T-helper 2 cell treated with Interferon-gamma antibody and Interleukin-4, amounts not matched to agents 5 μg/mL and 100 μg/mL, for 36 hours (primary cell): ENCODE results near the gene DGKB.

Experiments used
- DNase-seq: peaks from one replicate; pipeline ENCODE4 v3.0.0; 2021; ENCODE audit warnings: low spot score
- H3K27ac Mint-ChIP-seq: one replicate; pipeline ENCODE4 v1.8.0; 2021; ENCODE audit warnings: mild to moderate bottlenecking, mixed read lengths
- H3K27me3 Mint-ChIP-seq: one replicate; pipeline ENCODE4 v1.8.0; 2021; ENCODE audit warnings: low read depth, mixed read lengths
- H3K36me3 Mint-ChIP-seq: one replicate; pipeline ENCODE4 v1.8.0; 2021; ENCODE audit warnings: low read depth, mixed read lengths
- H3K4me1 Mint-ChIP-seq: one replicate; pipeline ENCODE4 v1.8.0; 2021; ENCODE audit warnings: low read depth, mixed read lengths
- H3K4me3 Mint-ChIP-seq: one replicate; pipeline ENCODE4 v1.8.0; 2022; ENCODE audit warnings: mild to moderate bottlenecking, moderate library complexity, mixed read lengths
- H3K9me3 Mint-ChIP-seq: one replicate; pipeline ENCODE4 v1.8.0; 2021; ENCODE audit warnings: mixed read lengths

Gene DGKB

DNA sequence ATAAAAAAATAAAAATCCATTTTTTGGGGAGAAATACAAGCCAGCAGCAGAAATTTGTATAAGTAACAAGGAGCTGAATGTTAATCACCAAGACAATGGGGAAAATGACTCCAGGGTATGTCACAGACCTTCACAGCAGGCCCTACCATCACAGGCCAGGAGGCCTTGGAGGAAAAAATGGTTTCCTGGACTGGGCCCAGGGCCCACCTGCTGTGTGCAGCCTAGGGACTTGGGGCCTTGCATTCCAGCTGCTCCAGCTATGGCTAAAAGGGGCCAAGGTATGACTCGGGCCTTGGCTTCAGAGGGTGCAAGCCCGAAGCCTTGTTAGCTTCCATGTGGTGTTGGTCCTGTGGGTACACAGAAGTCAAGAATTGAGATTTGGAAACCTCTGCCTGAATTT lies 126.3 kb downstream of the DGKB start:
- Mint-ChIP-seq H3K4me3 (no peak overlapping the region), H3K9me3 (peaks cover 27% of the 10 kb centered on the region), H3K4me1 (no peaks in the 10 kb centered on the region), H3K36me3 (no peaks in the 10 kb centered on the region), H3K27ac (no peak overlapping the region), H3K27me3 (no peaks in the 10 kb centered on the region)
- DNase-seq: no peak

GRCh38 chr7:14773729-14774271 lies 128.8 kb downstream of the DGKB start:
- no peaks in the 10 kb centered on the region for H3K4me1 Mint-ChIP-seq
- no peaks in the 10 kb centered on the region for H3K27me3 Mint-ChIP-seq
- peaks cover 19% of the 10 kb centered on the region for H3K9me3 Mint-ChIP-seq
- no peak overlapping the region for H3K27ac Mint-ChIP-seq
- no peak for DNase-seq
- H3K4me3 Mint-ChIP-seq: no peak overlapping the region
- H3K36me3 Mint-ChIP-seq: no peaks in the 10 kb centered on the region

DNA sequence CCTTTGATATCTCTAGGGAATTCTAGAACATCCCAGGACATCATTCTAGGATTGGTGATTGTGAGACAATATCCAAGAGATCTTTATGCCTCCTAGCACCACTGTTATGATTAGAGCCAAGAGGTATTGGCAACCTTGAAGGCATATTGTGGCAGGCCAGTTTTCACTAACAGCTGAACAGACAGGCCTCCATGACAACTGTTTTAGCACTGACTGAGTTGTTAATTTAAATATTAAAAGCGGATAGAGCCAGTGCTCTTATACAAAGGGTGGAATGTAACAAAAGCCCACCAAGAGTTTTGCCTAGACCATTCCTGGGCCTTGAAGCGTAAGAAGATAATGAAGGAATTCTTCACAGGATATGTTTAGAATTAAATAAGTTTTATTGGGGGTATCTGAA lies 131.9 kb downstream of the DGKB start:
- H3K36me3 Mint-ChIP-seq: no peaks in the 10 kb centered on the region
- H3K9me3 Mint-ChIP-seq: peaks cover 19% of the 10 kb centered on the region
- DNase-seq: no peak
- no peaks in the 10 kb centered on the region for H3K27me3 Mint-ChIP-seq
- no peak overlapping the region for H3K4me3 Mint-ChIP-seq
- H3K27ac Mint-ChIP-seq: no peak overlapping the region
- no peaks in the 10 kb centered on the region for H3K4me1 Mint-ChIP-seq

- Mint-ChIP-seq H3K36me3 (no peaks in the 10 kb centered on the region), H3K9me3 (peaks cover 13% of the 10 kb centered on the region), H3K4me3 (no peak overlapping the region), H3K4me1 (no peaks in the 10 kb centered on the region), H3K27me3 (no peaks in the 10 kb centered on the region), H3K27ac (no peak overlapping the region)
- no peak for DNase-seq
These were observed 133.3 kb downstream of the DGKB start for GRCh38 chr7:14769261-14769660.

- H3K9me3 Mint-ChIP-seq: peaks cover 10% of the 10 kb centered on the region
- H3K4me3 Mint-ChIP-seq: no peak overlapping the region
- H3K36me3 Mint-ChIP-seq: no peaks in the 10 kb centered on the region
- H3K27ac Mint-ChIP-seq: no peak overlapping the region
- no peaks in the 10 kb centered on the region for H3K4me1 Mint-ChIP-seq
- no peaks in the 10 kb centered on the region for H3K27me3 Mint-ChIP-seq
- no peak for DNase-seq
These were observed 134.7 kb downstream of the DGKB start for GRCh38 chr7:14767716-14768425.

DNA sequence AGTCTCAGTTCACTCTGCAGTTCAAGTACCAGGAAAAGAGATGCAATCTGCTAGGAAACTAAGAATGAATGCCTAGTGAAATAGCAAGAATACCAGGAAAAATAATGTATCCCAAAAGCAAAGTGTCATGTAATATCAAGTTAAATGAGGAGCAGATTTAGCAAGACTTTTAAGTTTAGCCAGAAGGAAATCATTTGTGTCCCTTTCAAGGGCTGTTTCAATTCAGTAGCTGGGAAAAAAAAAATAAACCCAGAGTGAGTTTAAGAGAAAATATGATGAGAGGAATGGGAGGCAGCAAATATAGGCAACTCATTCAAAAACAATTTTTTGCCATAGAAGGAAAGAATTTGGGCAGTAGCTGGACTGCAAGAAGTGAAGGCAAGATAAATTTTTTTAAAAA lies 135.8 kb downstream of the DGKB start:
- Mint-ChIP-seq H3K9me3 (peaks cover 6% of the 10 kb centered on the region), H3K27me3 (no peaks in the 10 kb centered on the region), H3K36me3 (no peaks in the 10 kb centered on the region), H3K27ac (no peak overlapping the region), H3K4me3 (no peak overlapping the region), H3K4me1 (no peaks in the 10 kb centered on the region)
- DNase-seq: no peak

DNA sequence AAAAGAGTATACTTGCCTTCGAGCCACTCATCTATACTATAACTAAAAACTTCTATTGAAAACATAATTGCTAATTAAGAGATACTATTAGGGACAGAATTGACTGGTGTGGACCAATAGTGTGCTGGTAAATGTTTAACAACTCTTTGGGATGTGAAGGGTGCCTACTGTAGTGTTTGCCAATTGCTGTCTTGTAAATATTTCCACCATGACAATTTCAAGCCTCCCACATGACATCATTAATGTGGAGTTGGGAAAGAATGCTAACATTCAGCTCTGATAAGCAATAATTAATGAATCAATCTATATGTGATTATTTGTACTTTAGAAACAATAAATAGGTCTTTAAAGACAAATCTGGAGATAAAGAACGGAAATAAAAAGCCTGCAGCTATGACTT lies 136.8 kb downstream of the DGKB start:
- H3K36me3 Mint-ChIP-seq: no peaks in the 10 kb centered on the region
- H3K4me3 Mint-ChIP-seq: no peak overlapping the region
- DNase-seq: no peak
- no peaks in the 10 kb centered on the region for H3K4me1 Mint-ChIP-seq
- no peak overlapping the region for H3K27ac Mint-ChIP-seq
- H3K9me3 Mint-ChIP-seq: peaks cover 5% of the 10 kb centered on the region
- no peaks in the 10 kb centered on the region for H3K27me3 Mint-ChIP-seq

GRCh38 chr7:14762561-14762960 lies 140.0 kb downstream of the DGKB start:
- Mint-ChIP-seq H3K4me3 (no peak overlapping the region), H3K36me3 (no peaks in the 10 kb centered on the region), H3K27me3 (no peaks in the 10 kb centered on the region), H3K4me1 (no peaks in the 10 kb centered on the region), H3K9me3 (peaks cover 5% of the 10 kb centered on the region), H3K27ac (no peak overlapping the region)
- no peak for DNase-seq

GRCh38 chr7:14761510-14762296 lies 140.8 kb downstream of the DGKB start:
- Mint-ChIP-seq H3K27me3 (no peaks in the 10 kb centered on the region), H3K4me3 (no peak overlapping the region), H3K9me3 (peaks cover 2% of the 10 kb centered on the region), H3K27ac (no peak overlapping the region), H3K4me1 (no peaks in the 10 kb centered on the region), H3K36me3 (no peaks in the 10 kb centered on the region)
- DNase-seq: no peak

GRCh38 chr7:14760730-14761478 lies 141.6 kb downstream of the DGKB start:
- Mint-ChIP-seq H3K27me3 (no peaks in the 10 kb centered on the region), H3K4me3 (no peak overlapping the region), H3K27ac (no peak overlapping the region), H3K36me3 (no peaks in the 10 kb centered on the region), H3K4me1 (no peaks in the 10 kb centered on the region), H3K9me3 (no peaks in the 10 kb centered on the region)
- no peak for DNase-seq

DNA sequence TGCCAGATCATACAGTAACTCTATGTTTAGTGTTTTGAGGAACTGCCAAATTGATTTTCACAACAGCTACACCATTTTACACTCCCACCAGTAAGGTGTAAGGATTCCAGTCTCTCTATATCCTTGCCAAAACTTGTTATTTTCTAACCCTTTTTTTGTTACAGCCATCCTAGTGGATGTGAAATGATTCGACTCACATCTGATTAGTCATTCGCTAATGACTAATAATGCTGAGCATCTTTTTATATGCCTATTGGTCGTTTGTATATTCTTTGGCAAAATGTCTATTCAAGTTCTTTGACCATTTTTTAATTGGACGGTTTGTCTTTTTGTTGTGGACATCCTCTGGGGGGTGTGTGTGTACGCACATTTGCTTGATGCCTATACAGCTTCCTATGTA lies 142.8 kb downstream of the DGKB start:
- Mint-ChIP-seq H3K9me3 (no peaks in the 10 kb centered on the region), H3K36me3 (no peaks in the 10 kb centered on the region), H3K27me3 (no peaks in the 10 kb centered on the region), H3K27ac (no peak overlapping the region), H3K4me1 (no peaks in the 10 kb centered on the region), H3K4me3 (no peak overlapping the region)
- no peak for DNase-seq

DNA sequence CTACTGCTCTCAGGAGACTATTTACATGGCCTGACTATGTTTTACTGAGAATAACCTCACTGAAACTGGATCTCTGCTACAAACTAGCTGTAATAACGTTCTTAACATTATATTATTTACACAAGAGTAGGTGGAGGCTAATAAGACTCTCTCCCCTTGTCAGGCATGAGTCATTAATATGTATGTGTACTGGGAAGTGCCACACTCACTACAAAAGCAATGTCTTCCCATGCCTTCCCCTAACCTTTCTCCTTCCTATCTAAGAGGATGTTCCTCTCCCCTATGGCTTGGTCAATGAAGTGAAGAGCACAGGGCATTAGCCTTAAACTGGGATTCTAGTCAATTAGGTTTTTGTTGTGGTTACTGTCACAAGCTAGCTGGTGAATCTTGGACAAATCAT lies 147.9 kb downstream of the DGKB start:
- Mint-ChIP-seq H3K4me3 (no peak overlapping the region), H3K4me1 (no peaks in the 10 kb centered on the region), H3K36me3 (no peaks in the 10 kb centered on the region), H3K27ac (no peak overlapping the region), H3K9me3 (no peaks in the 10 kb centered on the region), H3K27me3 (no peaks in the 10 kb centered on the region)
- DNase-seq: no peak

GRCh38 chr7:14752301-14752700 lies 150.2 kb downstream of the DGKB start:
- H3K36me3 Mint-ChIP-seq: no peaks in the 10 kb centered on the region
- H3K9me3 Mint-ChIP-seq: peaks cover 4% of the 10 kb centered on the region
- H3K27me3 Mint-ChIP-seq: no peaks in the 10 kb centered on the region
- H3K4me1 Mint-ChIP-seq: no peaks in the 10 kb centered on the region
- H3K4me3 Mint-ChIP-seq: no peak overlapping the region
- H3K27ac Mint-ChIP-seq: no peak overlapping the region
- no peak for DNase-seq

GRCh38 chr7:14751461-14751860 lies 151.1 kb downstream of the DGKB start:
- H3K4me3 Mint-ChIP-seq: no peak overlapping the region
- H3K27ac Mint-ChIP-seq: no peak overlapping the region
- no peak for DNase-seq
- no peaks in the 10 kb centered on the region for H3K36me3 Mint-ChIP-seq
- H3K9me3 Mint-ChIP-seq: peaks cover 4% of the 10 kb centered on the region
- no peaks in the 10 kb centered on the region for H3K4me1 Mint-ChIP-seq
- H3K27me3 Mint-ChIP-seq: no peaks in the 10 kb centered on the region
